EH (cell line): ENCODE data around the gene AHI1.

Experiments used
- DNase-seq: peaks from one replicate; pipeline ENCODE4 v3.0.0-alpha.2; 2015; ENCODE audit warnings: low read depth

AHI1 gene

DNA sequence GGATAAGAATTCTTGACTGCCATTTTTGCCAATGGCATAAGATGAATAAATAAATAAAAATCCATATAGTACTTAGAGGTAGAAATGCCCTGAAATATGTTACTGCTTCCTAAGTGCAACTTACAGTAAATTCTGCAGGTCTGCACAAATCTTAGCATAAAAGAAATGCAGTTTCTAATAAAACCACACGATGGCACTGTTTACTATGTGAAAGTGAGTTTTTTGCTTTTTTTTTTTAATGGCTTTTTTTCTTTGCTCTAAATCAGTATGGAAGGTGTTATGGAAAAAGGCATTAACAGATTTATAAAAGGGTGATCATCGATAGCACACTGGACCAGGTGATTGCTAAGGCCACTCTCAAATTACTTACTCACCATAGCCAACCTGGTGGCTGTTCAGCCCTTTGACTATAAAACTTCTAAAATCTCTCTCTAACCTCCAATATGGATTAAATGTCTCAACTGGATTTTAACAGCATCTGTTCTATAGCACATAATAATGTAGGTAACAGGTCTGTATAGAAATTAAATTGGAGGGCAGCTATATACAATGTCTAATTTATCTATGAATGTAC, 45.8 kb downstream of the AHI1 start:
- DNase-seq = peak; percentile 54

GRCh38 chr6:135449246-135449645, 48.3 kb downstream of the AHI1 start:
- no peak for DNase-seq

DNA sequence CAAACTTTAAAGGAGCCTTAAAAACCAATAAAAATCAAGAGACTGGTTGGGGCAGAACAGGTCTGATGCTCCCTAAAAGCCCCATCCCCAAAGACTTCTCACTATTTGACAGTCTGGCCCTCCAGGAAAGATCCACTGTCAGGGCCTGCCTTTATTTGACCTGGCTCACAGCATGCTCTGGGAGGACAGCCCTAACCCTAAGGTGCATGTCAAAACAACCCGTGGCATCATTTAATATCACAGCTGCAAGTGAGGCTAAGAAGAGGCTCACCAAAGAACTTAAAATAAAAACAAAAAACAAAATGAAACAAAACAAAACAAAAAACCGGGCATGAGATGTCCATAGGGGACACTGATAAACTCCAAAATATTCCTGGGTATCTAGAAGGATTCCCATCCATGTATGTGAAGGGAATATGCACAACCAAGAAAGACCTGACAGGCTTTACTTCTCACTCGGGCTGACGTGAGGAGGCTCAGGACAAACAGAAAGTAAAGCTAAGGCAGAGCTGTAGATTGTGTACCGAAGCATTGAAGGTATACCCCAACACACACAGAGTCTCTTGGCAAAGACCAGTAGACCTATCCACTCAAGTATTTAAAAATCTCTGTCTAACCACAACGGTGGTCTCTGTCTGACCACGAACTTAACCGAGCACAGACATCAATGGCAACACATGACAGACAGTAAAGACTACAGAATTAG, 57.3 kb downstream of the AHI1 start:
- DNase-seq = no peak

GRCh38 chr6:135439549-135439948, 58.0 kb downstream of the AHI1 start:
- no peak for DNase-seq

DNA sequence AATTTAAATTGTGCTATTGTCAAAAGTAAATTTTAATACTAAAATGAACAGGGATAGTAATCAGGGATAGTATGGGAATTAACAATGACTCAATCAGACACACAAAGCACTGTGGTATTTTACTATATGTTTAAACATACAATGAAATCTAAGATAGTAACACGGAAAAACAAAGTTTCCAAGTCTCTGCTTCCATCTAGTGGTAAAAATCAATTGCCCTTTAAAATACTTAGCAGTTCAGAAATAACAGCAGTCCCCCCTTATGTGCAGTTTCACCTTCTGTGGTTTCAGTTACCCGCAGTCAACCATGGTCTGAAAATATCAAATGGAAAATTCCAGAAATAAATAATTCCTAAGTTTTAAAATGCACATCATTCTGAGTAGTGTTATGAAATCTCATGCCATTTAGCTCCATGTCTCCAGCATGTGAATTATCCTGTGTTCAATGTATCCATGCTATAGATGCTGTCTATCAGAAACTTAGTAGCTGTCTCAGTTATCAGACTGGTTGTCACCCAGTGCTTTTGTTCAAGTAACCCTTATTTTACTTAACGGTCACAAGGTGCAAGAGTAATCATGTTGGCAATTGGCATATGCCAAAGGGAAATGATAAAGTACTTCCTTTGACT, 58.5 kb downstream of the AHI1 start:
- DNase-seq = peak; percentile 39

GRCh38 chr6:135434991-135435390, 62.5 kb downstream of the AHI1 start:
- no peak for DNase-seq

DNA sequence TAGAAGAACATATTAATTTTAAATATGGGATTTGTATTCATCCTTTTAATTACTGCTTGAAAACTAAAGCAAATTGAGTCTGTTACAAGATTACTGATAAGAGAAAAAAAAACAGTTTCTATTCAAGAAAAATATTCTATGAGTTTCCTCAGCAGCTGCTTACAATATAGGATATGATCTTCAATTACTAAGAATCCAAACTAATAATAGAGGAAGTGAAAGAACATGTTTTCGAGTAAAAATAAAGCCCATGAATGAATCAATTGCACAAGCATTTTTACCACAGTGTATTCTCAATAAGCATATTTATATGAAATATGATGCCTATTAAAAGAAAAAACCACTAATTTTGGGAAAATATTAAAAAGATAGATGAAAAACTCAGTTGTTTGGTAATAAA, 63.4 kb downstream of the AHI1 start:
- DNase-seq = no peak

GRCh38 chr6:135428078-135428477, 69.5 kb downstream of the AHI1 start:
- no peak for DNase-seq

DNA sequence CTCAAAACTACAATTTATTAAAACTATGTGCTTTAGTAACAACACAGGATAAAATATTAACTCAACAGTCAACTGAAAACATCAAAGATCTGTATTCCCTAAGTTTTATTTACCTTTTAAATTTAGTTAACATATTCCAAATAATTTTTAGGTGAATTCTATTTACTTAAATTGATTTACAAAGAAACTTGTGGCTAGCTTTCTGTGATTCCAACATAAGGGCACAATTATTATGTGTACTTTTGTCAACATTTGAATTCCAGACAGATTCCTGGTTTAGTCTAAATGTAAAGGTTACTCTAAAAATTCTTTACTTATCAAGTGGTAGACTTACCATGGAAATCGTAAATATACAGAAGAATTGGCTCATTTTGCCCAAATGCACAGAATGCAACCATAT, 70.7 kb downstream of the AHI1 start:
- no peak for DNase-seq

DNA sequence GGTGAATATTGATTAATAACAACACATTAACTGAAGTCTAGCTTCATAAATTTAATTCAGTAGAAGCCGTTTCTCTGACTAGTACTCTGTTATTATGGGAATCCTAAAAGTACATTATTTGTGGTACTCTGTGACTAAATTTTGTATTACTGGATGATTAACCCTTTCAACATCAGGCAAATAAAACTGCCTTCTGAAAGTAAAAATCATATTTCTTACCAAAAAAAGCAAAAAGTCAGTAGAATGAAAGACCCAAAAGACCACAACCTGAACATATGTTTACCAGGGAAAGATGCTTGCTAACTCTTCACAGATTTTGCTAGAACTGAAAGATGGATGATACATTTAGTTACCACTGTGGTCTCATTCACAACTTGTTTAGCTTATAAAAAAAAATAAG, 73.2 kb downstream of the AHI1 start:
- no peak for DNase-seq

GRCh38 chr6:135423649-135424128, 73.9 kb downstream of the AHI1 start:
- peak; percentile 56 for DNase-seq

- peak; percentile 85 for DNase-seq
Observed at GRCh38 chr6:135419162-135419561, 78.4 kb downstream of the AHI1 start.

DNA sequence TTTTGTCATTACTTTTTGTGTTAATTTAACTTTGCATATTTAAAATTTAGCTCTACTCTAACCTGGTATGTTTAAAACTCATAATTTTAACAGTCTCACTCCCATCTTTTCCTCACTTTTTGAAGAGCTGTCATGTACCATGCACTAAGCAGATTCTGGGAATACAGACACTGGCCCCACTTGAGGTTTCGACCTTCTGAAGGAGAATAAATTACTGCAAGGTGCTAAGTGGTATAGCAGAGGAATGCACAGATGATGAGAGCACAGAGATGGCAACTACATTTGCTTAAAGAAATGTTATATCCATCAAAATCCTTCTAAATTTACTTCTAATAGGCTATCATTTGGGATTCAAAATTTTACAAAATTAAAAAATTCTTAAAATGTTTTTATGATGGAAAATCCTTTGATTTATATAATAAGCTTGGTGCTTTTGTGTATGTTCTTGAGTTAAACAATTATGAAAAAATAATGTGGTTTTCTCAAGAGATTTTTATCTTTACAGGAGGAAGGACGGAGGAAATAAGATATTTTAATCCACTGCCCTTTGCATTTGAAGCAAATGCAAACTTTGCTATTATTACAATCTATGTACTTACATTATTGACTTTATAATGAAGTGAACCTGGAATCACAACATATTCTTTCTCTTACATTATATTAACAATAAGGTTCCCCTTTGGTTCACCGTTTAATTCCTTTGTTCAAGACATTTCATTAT, 79.3 kb downstream of the AHI1 start:
- DNase-seq = no peak

GRCh38 chr6:135412761-135413160, 84.8 kb downstream of the AHI1 start:
- peak; percentile 17 for DNase-seq

DNA sequence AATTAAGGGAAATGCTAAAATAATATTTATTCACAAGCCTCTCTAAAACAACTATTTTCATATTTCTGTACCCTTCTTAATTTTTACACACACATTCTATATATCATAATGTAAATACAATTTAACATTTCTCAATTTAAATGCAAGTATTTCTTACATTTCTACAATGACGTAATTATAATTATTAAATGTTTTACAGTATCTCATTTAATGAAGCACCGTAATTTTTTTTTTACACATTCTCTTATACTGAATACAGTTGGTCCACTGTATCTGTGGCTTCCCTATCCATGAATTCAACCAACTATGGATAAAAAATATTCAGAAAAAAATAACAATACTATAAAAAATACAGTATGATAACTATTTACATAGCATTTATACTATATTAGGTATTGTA, 85.7 kb downstream of the AHI1 start:
- DNase-seq = no peak

DNA sequence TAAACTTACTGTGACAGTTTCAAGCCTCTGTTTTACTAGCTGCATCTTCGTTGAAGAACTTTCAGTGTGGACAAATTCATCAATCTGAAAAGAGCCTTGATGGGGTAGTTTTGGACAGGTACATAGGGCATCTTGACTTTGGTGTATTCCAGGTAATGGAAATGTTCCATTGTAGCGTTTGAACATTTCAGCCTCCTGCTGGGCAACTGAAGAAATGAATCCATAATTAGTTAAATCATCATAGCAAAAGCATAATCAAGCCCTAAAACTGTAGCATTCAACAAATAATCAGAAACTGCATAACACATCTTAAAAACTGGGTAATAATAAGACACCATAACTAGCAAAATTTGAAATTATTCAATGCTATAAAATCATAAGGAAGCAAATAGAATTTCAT, 86.2 kb downstream of the AHI1 start:
- peak; percentile 8 for DNase-seq

DNA sequence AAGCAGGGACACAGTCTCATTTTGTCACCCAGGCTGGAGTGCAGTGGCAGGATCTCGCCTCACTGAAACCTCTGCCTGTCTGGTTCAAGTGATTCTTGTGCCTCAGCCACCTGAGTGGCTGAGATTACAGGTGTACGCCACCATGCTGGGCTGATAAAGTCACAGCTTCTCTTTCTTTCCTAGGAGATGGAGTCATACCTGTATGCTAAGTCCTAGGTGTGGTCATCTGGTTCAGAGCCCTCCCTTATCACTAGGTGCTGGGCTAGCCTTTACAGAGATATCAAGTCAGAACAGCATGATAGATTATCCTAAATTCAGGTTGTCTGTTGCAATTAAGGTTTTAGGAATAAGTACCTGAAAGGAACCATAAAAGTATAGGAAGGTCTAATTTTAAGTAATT, 86.7 kb downstream of the AHI1 start:
- no peak for DNase-seq

- DNase-seq = no peak
Observed at GRCh38 chr6:135403584-135403983, 94.0 kb downstream of the AHI1 start.

DNA sequence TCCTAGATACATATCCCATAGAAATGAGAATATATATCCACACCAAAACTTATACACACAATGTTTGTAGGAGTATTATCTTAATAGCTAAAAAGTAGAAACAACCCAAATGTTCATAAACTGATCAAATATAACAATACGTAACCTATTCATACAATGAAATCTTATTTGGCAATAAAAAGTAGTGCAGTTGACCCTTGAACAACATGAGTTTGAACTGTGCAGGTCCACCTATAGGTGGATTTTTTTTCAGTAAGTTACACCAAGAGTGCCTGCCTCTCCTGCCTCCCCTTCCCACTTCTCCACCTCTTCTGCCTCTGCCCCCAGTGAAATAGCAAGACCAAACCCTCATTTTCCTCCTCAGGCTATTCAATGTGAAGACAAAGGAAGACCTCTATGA, 95.2 kb downstream of the AHI1 start:
- no peak for DNase-seq

- no peak for DNase-seq
Observed at GRCh38 chr6:135397172-135397952, 100.2 kb downstream of the AHI1 start.

GRCh38 chr6:135395136-135395535, 102.4 kb downstream of the AHI1 start:
- DNase-seq = no peak

GRCh38 chr6:135393289-135393688, 104.3 kb downstream of the AHI1 start:
- no peak for DNase-seq
